GM12891 (cell line): ENCODE data around the gene RBM4.
"Not testable (repeated sequence)": the region's sequence is repeated elsewhere in the genome, so short reads cannot be mapped to it uniquely, and the experiment has no call there.

ENCODE experiments used
- PAX5 ChIP-seq: IDR thresholded peaks from 2 replicates; pipeline ENCODE4 v1.6.1; 2011; ENCODE audit warnings: low read length, moderate library complexity, mild to moderate bottlenecking; ENCODE audit not compliant: insufficient read depth, severe bottlenecking
- POLR2A ChIP-seq: IDR thresholded peaks from 2 replicates; pipeline ENCODE4 v1.6.1; 2011; ENCODE audit warnings: low read depth, low read length, control low read depth
- POLR2AphosphoS5 ChIP-seq: IDR thresholded peaks from 2 replicates; pipeline ENCODE4 v1.6.1; 2011; ENCODE audit warnings: low read depth, low read length, control low read depth
- POU2F2 ChIP-seq: IDR thresholded peaks from 2 replicates; pipeline ENCODE4 v1.6.1; 2011; ENCODE audit warnings: low read depth, mild to moderate bottlenecking, control low read depth, low read length, moderate library complexity
- TAF1 ChIP-seq: IDR thresholded peaks from 2 replicates; pipeline ENCODE4 v1.6.1; 2011; ENCODE audit warnings: low read depth, low read length, control low read depth

DNA sequence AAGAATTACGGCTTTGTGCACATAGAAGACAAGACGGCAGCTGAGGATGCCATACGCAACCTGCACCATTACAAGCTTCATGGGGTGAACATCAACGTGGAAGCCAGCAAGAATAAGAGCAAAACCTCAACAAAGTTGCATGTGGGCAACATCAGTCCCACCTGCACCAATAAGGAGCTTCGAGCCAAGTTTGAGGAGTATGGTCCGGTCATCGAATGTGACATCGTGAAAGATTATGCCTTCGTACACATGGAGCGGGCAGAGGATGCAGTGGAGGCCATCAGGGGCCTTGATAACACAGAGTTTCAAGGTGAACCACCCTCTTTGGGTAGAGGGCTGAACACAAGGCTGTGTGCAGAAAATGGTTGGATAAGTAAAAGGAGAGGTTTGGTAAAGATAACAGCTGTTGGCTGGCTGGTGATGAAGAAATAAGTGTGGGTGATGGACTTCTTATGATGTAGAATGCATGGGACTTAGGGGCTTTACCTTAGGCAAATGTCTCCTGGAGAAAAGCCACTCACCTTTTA, 1.4 kb downstream of the RBM4 start:
- not testable (repeated sequence) for TF ChIP-seq POLR2A, POLR2AphosphoS5, PAX5, TAF1, POU2F2
